ENCODE results near the gene MARK2. TPM values are rescaled to one million over a fixed set of nuclear protein-coding genes. Genes with fewer than 3 reads are reported as not detected.
A peak's percentile ranks its signal among the peaks of the same experiment; 100 is the strongest.

Gene MARK2
- total RNA-seq, 1 experiment from 2014 or later, result 22.1 TPM

- Histone ChIP-seq H3K9ac (ENCODE audit: low read length) (no peak overlapping the region), H3K27ac (ENCODE audit: low read length) (no peak overlapping the region), H3K4me1 (ENCODE audit: low read length) (no peaks in the 10 kb centered on the region), H3K27me3 (ENCODE audit: low read length) (no peaks in the 10 kb centered on the region), H3K4me3 (ENCODE audit: low read length) (no peak overlapping the region), H2AFZ (ENCODE audit: low read length) (no peak overlapping the region), H4K20me1 (ENCODE audit: insufficient read depth, low read depth, low read length) (no peaks in the 10 kb centered on the region; the same call in 1 of the 2 replicates), H3K4me2 (ENCODE audit: low read depth, low read length, poor library complexity, severe bottlenecking) (no peak overlapping the region), H3K36me3 (ENCODE audit: insufficient read depth, low read length) (no peaks in the 10 kb centered on the region), H3K9me3 (ENCODE audit: low read length) (no peaks in the 10 kb centered on the region), H3K79me2 (ENCODE audit: low read length) (no peaks in the 10 kb centered on the region), H3K9me2 (replicated peaks; ENCODE audit: insufficient read depth, low read length) (no peaks in the 10 kb centered on the region)
- DNase-seq, result peak; percentile 70
These were observed 67.7 kb downstream of the MARK2 start for GRCh38 chr11:63906585-63906984.

DNA sequence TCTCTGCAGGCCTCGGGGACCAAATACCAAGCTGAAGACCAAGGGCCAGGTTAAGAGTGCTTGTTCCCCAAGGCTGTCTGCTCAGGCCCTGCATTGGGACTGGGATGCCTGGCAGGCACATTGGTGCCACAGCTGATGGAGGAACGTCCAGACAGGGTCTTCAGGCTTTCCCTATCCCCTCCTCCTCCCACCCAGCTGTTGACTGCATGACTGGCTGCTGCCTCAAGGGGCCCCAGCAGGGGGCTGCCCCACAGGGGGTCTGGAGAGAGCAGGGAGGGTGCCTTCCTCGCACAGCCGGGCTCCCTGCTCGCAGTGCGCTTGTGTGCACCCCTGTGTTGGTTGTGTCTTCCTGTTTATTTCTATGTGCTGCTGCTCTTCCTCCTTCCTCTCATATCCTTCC is 68.2 kb downstream of the MARK2 start:
- no peak overlapping the region for H3K4me3 ChIP-seq (ENCODE audit: low read length)
- no peak overlapping the region for H3K9ac ChIP-seq (ENCODE audit: low read length)
- no peaks in the 10 kb centered on the region; the same call in 1 of the 2 replicates for H4K20me1 ChIP-seq (ENCODE audit: insufficient read depth, low read depth, low read length)

GRCh38 chr11:63907808-63908530 is 69.1 kb downstream of the MARK2 start:
- no peak for DNase-seq
- H3K36me3 ChIP-seq (ENCODE audit: insufficient read depth, low read length), result no peaks in the 10 kb centered on the region

More for the DNA sequence above, 68.2 kb downstream of the MARK2 start:
- no peaks in the 10 kb centered on the region for H3K79me2 ChIP-seq (ENCODE audit: low read length)
- no peaks in the 10 kb centered on the region for H3K9me2 ChIP-seq (replicated peaks; ENCODE audit: insufficient read depth, low read length)
- no peaks in the 10 kb centered on the region for H3K9me3 ChIP-seq (ENCODE audit: low read length)
- H3K27ac ChIP-seq (ENCODE audit: low read length), result no peak overlapping the region
- no peak overlapping the region for H2AFZ ChIP-seq (ENCODE audit: low read length)
- no peaks in the 10 kb centered on the region for H3K36me3 ChIP-seq (ENCODE audit: insufficient read depth, low read length)
- no peak overlapping the region for H3K4me2 ChIP-seq (ENCODE audit: low read depth, low read length, poor library complexity, severe bottlenecking)
- H3K27me3 ChIP-seq (ENCODE audit: low read length), result no peaks in the 10 kb centered on the region
- no peaks in the 10 kb centered on the region for H3K4me1 ChIP-seq (ENCODE audit: low read length)
- DNase-seq, result no peak

DNA sequence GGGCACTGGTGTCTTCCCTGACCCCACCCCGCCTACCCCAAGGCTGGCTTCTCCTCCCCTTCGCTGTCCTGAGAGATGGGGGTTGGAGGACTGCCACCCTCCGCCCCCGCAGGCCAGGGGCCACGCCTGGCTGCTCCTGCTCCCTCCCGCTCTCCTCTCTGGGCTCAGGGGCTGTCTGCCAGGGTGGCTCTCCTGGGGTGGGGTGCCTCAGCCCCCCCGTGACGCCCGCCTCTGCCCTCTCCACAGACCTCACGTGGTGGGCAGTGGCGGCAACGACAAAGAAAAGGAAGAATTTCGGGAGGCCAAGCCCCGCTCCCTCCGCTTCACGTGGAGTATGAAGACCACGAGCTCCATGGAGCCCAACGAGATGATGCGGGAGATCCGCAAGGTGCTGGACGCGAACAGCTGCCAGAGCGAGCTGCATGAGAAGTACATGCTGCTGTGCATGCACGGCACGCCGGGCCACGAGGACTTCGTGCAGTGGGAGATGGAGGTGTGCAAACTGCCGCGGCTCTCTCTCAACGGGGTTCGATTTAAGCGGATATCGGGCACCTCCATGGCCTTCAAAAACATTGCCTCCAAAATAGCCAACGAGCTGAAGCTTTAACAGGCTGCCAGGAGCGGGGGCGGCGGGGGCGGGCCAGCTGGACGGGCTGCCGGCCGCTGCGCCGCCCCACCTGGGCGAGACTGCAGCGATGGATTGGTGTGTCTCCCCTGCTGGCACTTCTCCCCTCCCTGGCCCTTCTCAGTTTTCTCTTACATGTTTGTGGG is 69.9 kb downstream of the MARK2 start:
- Histone ChIP-seq H3K27ac (ENCODE audit: low read length) (no peak overlapping the region), H3K9ac (ENCODE audit: low read length) (no peak overlapping the region), H3K27me3 (ENCODE audit: low read length) (no peaks in the 10 kb centered on the region), H3K4me1 (ENCODE audit: low read length) (no peaks in the 10 kb centered on the region), H3K4me2 (ENCODE audit: low read depth, low read length, poor library complexity, severe bottlenecking) (no peak overlapping the region), H3K79me2 (ENCODE audit: low read length) (no peaks in the 10 kb centered on the region), H3K9me2 (replicated peaks; ENCODE audit: insufficient read depth, low read length) (no peaks in the 10 kb centered on the region), H3K9me3 (ENCODE audit: low read length) (no peaks in the 10 kb centered on the region), H2AFZ (ENCODE audit: low read length) (no peak overlapping the region), H3K4me3 (ENCODE audit: low read length) (no peak overlapping the region), H4K20me1 (ENCODE audit: insufficient read depth, low read depth, low read length) (no peaks in the 10 kb centered on the region; the same call in 1 of the 2 replicates), H3K36me3 (ENCODE audit: insufficient read depth, low read length) (no peaks in the 10 kb centered on the region)
- DNase-seq, result no peak

More at GRCh38 chr11:63907808-63908530, 69.1 kb downstream of the MARK2 start:
- H2AFZ ChIP-seq (ENCODE audit: low read length), result no peak overlapping the region
- no peak overlapping the region for H3K9ac ChIP-seq (ENCODE audit: low read length)
- H3K4me2 ChIP-seq (ENCODE audit: low read depth, low read length, poor library complexity, severe bottlenecking), result no peak overlapping the region
- H3K9me3 ChIP-seq (ENCODE audit: low read length), result no peaks in the 10 kb centered on the region
- H3K4me1 ChIP-seq (ENCODE audit: low read length), result no peaks in the 10 kb centered on the region
- no peak overlapping the region for H3K27ac ChIP-seq (ENCODE audit: low read length)
- H4K20me1 ChIP-seq (ENCODE audit: insufficient read depth, low read depth, low read length), result no peaks in the 10 kb centered on the region; the same call in 1 of the 2 replicates
- no peaks in the 10 kb centered on the region for H3K27me3 ChIP-seq (ENCODE audit: low read length)
- no peaks in the 10 kb centered on the region for H3K79me2 ChIP-seq (ENCODE audit: low read length)
- no peak overlapping the region for H3K4me3 ChIP-seq (ENCODE audit: low read length)
- no peaks in the 10 kb centered on the region for H3K9me2 ChIP-seq (replicated peaks; ENCODE audit: insufficient read depth, low read length)

- Histone ChIP-seq H3K9ac (ENCODE audit: low read length) (no peak overlapping the region), H3K36me3 (ENCODE audit: insufficient read depth, low read length) (no peaks in the 10 kb centered on the region), H2AFZ (ENCODE audit: low read length) (no peak overlapping the region), H3K9me2 (replicated peaks; ENCODE audit: insufficient read depth, low read length) (no peaks in the 10 kb centered on the region), H4K20me1 (ENCODE audit: insufficient read depth, low read depth, low read length) (no peaks in the 10 kb centered on the region), H3K4me1 (ENCODE audit: low read length) (no peaks in the 10 kb centered on the region), H3K27me3 (ENCODE audit: low read length) (no peaks in the 10 kb centered on the region), H3K79me2 (ENCODE audit: low read length) (no peaks in the 10 kb centered on the region), H3K4me3 (ENCODE audit: low read length) (no peak overlapping the region), H3K4me2 (ENCODE audit: low read depth, low read length, poor library complexity, severe bottlenecking) (no peak overlapping the region), H3K9me3 (ENCODE audit: low read length) (no peaks in the 10 kb centered on the region), H3K27ac (ENCODE audit: low read length) (no peak overlapping the region)
- DNase-seq, result no peak
These were observed 70.9 kb downstream of the MARK2 start for GRCh38 chr11:63909591-63910506.

DNA sequence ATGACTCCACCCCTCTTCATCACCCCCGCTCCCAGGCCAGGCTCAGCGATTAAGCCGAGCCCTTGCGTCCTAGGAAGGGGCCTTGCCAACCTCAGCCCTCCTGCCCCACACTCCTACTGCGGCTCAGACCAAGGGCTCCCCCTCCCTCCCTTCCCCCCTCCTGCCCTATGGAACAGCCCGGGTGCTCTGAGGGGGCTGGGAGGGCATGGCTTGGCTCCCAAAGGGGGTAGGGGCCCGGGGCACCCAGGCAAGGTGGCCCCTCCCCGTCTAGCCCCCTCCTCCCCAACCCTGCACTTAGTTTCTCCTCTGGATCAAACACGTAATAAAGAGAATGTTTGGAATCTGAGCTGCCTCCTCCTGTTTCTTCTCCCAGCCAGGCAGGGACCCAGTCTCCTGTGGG is 71.8 kb downstream of the MARK2 start:
- H3K4me3 ChIP-seq (ENCODE audit: low read length), result no peak overlapping the region
- no peak overlapping the region for H3K27ac ChIP-seq (ENCODE audit: low read length)
- no peaks in the 10 kb centered on the region for H3K36me3 ChIP-seq (ENCODE audit: insufficient read depth, low read length)
- no peaks in the 10 kb centered on the region for H3K9me3 ChIP-seq (ENCODE audit: low read length)
- H2AFZ ChIP-seq (ENCODE audit: low read length), result no peak overlapping the region
- no peak for DNase-seq
- H4K20me1 ChIP-seq (ENCODE audit: insufficient read depth, low read depth, low read length), result no peaks in the 10 kb centered on the region
- H3K4me2 ChIP-seq (ENCODE audit: low read depth, low read length, poor library complexity, severe bottlenecking), result no peak overlapping the region
- H3K9ac ChIP-seq (ENCODE audit: low read length), result no peak overlapping the region
- no peaks in the 10 kb centered on the region for H3K4me1 ChIP-seq (ENCODE audit: low read length)
- no peaks in the 10 kb centered on the region for H3K27me3 ChIP-seq (ENCODE audit: low read length)
- no peaks in the 10 kb centered on the region for H3K79me2 ChIP-seq (ENCODE audit: low read length)
- no peaks in the 10 kb centered on the region for H3K9me2 ChIP-seq (replicated peaks; ENCODE audit: insufficient read depth, low read length)

- H3K36me3 ChIP-seq (ENCODE audit: insufficient read depth, low read length), result no peaks in the 10 kb centered on the region
- DNase-seq, result no peak
- no peak overlapping the region for H3K9ac ChIP-seq (ENCODE audit: low read length)
- H3K27me3 ChIP-seq (ENCODE audit: low read length), result no peaks in the 10 kb centered on the region
- H3K27ac ChIP-seq (ENCODE audit: low read length), result no peak overlapping the region
- H2AFZ ChIP-seq (ENCODE audit: low read length), result no peak overlapping the region
- H3K4me1 ChIP-seq (ENCODE audit: low read length), result peaks cover 4% of the 10 kb centered on the region
- no peaks in the 10 kb centered on the region for H3K9me2 ChIP-seq (replicated peaks; ENCODE audit: insufficient read depth, low read length)
- H3K4me2 ChIP-seq (ENCODE audit: low read depth, low read length, poor library complexity, severe bottlenecking), result no peak overlapping the region
- no peak overlapping the region for H3K4me3 ChIP-seq (ENCODE audit: low read length)
- no peaks in the 10 kb centered on the region for H3K79me2 ChIP-seq (ENCODE audit: low read length)
- no peaks in the 10 kb centered on the region for H3K9me3 ChIP-seq (ENCODE audit: low read length)
- no peaks in the 10 kb centered on the region for H4K20me1 ChIP-seq (ENCODE audit: insufficient read depth, low read depth, low read length)
These were observed 72.5 kb downstream of the MARK2 start for GRCh38 chr11:63911440-63911839.

- H3K9ac ChIP-seq (ENCODE audit: low read length), result no peak overlapping the region
- no peak for DNase-seq
- H3K36me3 ChIP-seq (ENCODE audit: insufficient read depth, low read length), result no peaks in the 10 kb centered on the region
- no peaks in the 10 kb centered on the region for H3K79me2 ChIP-seq (ENCODE audit: low read length)
- H3K9me3 ChIP-seq (ENCODE audit: low read length), result no peaks in the 10 kb centered on the region
- H3K4me2 ChIP-seq (ENCODE audit: low read depth, low read length, poor library complexity, severe bottlenecking), result no peak overlapping the region
- no peaks in the 10 kb centered on the region for H4K20me1 ChIP-seq (ENCODE audit: insufficient read depth, low read depth, low read length)
- no peak overlapping the region for H3K4me3 ChIP-seq (ENCODE audit: low read length)
- H2AFZ ChIP-seq (ENCODE audit: low read length), result no peak overlapping the region
- no peak overlapping the region for H3K27ac ChIP-seq (ENCODE audit: low read length)
- peaks cover 7% of the 10 kb centered on the region for H3K4me1 ChIP-seq (ENCODE audit: low read length)
- H3K9me2 ChIP-seq (replicated peaks; ENCODE audit: insufficient read depth, low read length), result no peaks in the 10 kb centered on the region
- H3K27me3 ChIP-seq (ENCODE audit: low read length), result no peaks in the 10 kb centered on the region
These were observed 73.0 kb downstream of the MARK2 start for GRCh38 chr11:63911876-63912275.
